ENCODE results near the gene TNIK. TPM values are rescaled to one million over a fixed set of nuclear protein-coding genes. Genes with fewer than 3 reads are reported as not detected.

The TNIK gene
- total and polyA plus RNA-seq, 8 donors: 2.1 to 40.2 (median 10.1) TPM

GRCh38 chr3:171116824-171117395 is 343.3 kb downstream of the TNIK start:
- intact Hi-C loops (cut with DNase I; ENCODE audit: low total_unique reads): no loop called here
- no peak overlapping the region for H3K4me3 ChIP-seq
- H3K36me3 ChIP-seq: peaks cover 0 to 27% (median 17%) of the 10 kb centered on the region in 4 donors
- no peaks in the 10 kb centered on the region for H3K27me3 ChIP-seq
- H3K27ac ChIP-seq: no peak overlapping the region
- no peaks in the 10 kb centered on the region for H3K4me1 ChIP-seq
- WGBS, 5 donors: 89 to 97% (median 93%) methylated on average over 2 of the region's 2 CpGs
- TF ChIP-seq EP300 (IDR thresholded peaks at IDR 0.05) (no peak), POLR2AphosphoS5 (IDR thresholded peaks at IDR 0.05) (no peak), POLR2A (IDR thresholded peaks at IDR 0.05) (no peak), CTCF (IDR thresholded peaks at IDR 0.05) (no peak)
- no peak for DNase-seq
- H3K9me3 ChIP-seq: no peaks in the 10 kb centered on the region

- H3K4me3 ChIP-seq: no peak overlapping the region
- H3K27me3 ChIP-seq: no peaks in the 10 kb centered on the region
- H3K36me3 ChIP-seq: peaks cover 0 to 25% (median 14%) of the 10 kb centered on the region in 4 donors
- H3K4me1 ChIP-seq: no peaks in the 10 kb centered on the region
- intact Hi-C loops (cut with DNase I; ENCODE audit: low total_unique reads): no loop called here
- no peak for DNase-seq
- no peaks in the 10 kb centered on the region for H3K9me3 ChIP-seq
- TF ChIP-seq CTCF (IDR thresholded peaks at IDR 0.05) (no peak), EP300 (IDR thresholded peaks at IDR 0.05) (no peak), POLR2A (IDR thresholded peaks at IDR 0.05) (no peak), POLR2AphosphoS5 (IDR thresholded peaks at IDR 0.05) (no peak)
- H3K27ac ChIP-seq: no peak overlapping the region
Observed at GRCh38 chr3:171116365-171116764, 343.8 kb downstream of the TNIK start.

- H3K9me3 ChIP-seq: no peaks in the 10 kb centered on the region
- intact Hi-C loops (cut with DNase I; ENCODE audit: low total_unique reads): no loop called here
- no peak overlapping the region for H3K27ac ChIP-seq
- 86 to 92% (median 90%) methylated on average over 2 of the region's 2 CpGs for WGBS, 5 donors
- no peak for DNase-seq
- H3K27me3 ChIP-seq: no peaks in the 10 kb centered on the region
- no peaks in the 10 kb centered on the region for H3K4me1 ChIP-seq
- TF ChIP-seq EP300 (IDR thresholded peaks at IDR 0.05) (no peak), POLR2AphosphoS5 (IDR thresholded peaks at IDR 0.05) (no peak), POLR2A (IDR thresholded peaks at IDR 0.05) (no peak), CTCF (IDR thresholded peaks at IDR 0.05) (no peak)
- H3K36me3 ChIP-seq: peaks cover under 1 to 20% (median 9%) of the 10 kb centered on the region in 4 donors
- no peak overlapping the region for H3K4me3 ChIP-seq
Observed at GRCh38 chr3:171115667-171116066, 344.5 kb downstream of the TNIK start.

GRCh38 chr3:171113716-171114115 is 346.5 kb downstream of the TNIK start:
- H3K9me3 ChIP-seq: no peaks in the 10 kb centered on the region
- no peak overlapping the region for H3K4me3 ChIP-seq
- DNase-seq: no peak
- TF ChIP-seq POLR2AphosphoS5 (IDR thresholded peaks at IDR 0.05) (no peak), EP300 (IDR thresholded peaks at IDR 0.05) (no peak), POLR2A (IDR thresholded peaks at IDR 0.05) (no peak), CTCF (IDR thresholded peaks at IDR 0.05) (no peak)
- no peaks in the 10 kb centered on the region for H3K4me1 ChIP-seq
- intact Hi-C loops (cut with DNase I; ENCODE audit: low total_unique reads): no loop called here
- no peak overlapping the region for H3K27ac ChIP-seq
- H3K27me3 ChIP-seq: no peaks in the 10 kb centered on the region
- H3K36me3 ChIP-seq: peaks cover 8 to 32% (median 20%) of the 10 kb centered on the region in 4 donors
- WGBS, 5 donors: 79 to 85% (median 81%) methylated on average over 3 of the region's 3 CpGs

Measured in stomach (tissue), 9 donors.